Stimulated activated CD8-positive, alpha-beta memory T cell treated with anti-CD3 and anti-CD28 coated beads, Interleukin-7, amount 100 ng/mL, for 24 hours (primary cell): Measurements from ENCODE around the gene CHIA.
"Not testable (repeated sequence)": the region's sequence is repeated elsewhere in the genome, so short reads cannot be mapped to it uniquely, and the experiment has no call there.

Experiments
- DNase-seq: peaks from one replicate; pipeline ENCODE4 v3.0.0-alpha.2; 2020; ENCODE audit warnings: low read depth

CHIA gene

GRCh38 chr1:111285879-111286278, 4.8 kb upstream of the CHIA start:
- DNase-seq = no peak

- no peak for DNase-seq
These were observed 3.7 kb upstream of the CHIA start for GRCh38 chr1:111286912-111287311.

GRCh38 chr1:111289371-111289770, 1.3 kb upstream of the CHIA start:
- no peak for DNase-seq

- no peak for DNase-seq
These were observed 547 bp upstream of the CHIA start for GRCh38 chr1:111290104-111290503.

- DNase-seq = no peak
These were observed 3.7 kb downstream of the CHIA start for GRCh38 chr1:111294390-111294789.

GRCh38 chr1:111302374-111302773, 11.7 kb downstream of the CHIA start:
- no peak for DNase-seq

DNA sequence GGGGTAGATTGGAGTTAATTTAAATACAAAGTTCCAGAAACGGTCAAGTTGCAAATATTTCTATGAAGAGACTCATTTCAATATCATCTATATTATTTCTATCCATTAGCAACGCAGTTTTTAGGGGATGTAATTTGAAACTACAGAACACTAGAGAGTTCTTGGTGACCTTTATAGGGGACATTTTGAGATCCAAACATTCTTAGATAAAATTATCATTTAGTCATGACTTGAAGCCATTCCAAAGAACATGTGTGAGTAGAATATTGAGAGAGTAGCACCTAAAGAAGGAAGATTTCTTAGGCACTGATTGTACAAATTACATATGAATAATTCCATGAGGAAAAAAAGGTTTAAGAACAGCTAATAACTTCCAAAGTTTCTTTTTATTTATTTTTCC, 19.0 kb downstream of the CHIA start:
- DNase-seq = no peak

DNA sequence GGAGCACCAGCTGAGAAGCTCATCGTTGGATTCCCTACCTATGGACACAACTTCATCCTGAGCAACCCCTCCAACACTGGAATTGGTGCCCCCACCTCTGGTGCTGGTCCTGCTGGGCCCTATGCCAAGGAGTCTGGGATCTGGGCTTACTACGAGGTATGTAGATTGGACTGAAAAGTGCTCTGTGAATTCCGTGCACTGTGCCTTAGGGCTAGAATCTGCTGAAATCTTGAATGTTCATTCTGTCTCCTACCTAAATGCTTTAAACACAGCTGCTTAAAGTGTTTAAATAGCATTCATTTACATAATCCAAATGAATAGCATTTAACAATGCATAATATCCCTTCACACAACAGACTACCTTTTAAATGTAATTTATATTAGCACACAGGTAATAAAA, 27.9 kb downstream of the CHIA start:
- DNase-seq = no peak

DNA sequence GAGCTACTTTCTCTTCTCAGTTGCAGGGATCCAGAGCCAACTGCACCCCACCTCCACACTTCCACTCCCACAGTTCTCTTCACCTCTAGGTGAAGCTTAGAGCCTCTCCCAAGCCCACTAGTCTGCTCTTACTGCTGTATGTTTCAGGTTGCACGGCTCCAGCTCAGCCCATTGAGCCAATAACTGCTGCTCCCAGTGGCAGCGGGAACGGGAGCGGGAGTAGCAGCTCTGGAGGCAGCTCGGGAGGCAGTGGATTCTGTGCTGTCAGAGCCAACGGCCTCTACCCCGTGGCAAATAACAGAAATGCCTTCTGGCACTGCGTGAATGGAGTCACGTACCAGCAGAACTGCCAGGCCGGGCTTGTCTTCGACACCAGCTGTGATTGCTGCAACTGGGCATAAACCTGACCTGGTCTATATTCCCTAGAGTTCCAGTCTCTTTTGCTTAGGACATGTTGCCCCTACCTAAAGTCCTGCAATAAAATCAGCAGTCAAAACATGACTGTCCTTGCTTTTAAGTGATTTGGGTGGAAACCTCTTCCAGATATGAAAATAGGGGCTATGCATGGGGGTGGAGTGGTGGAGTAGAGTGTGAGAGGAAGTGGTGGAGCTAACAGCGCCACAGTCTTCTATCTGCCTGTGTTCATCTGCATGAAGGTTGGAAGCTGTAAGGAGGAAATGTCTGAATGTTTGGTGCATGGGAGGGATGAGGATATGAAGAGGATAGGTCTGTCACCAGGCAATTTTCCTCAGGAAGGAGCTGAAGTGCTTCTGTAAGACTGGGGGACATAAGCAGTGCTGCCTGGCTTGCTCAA, 29.6 kb downstream of the CHIA start:
- DNase-seq = no peak

DNA sequence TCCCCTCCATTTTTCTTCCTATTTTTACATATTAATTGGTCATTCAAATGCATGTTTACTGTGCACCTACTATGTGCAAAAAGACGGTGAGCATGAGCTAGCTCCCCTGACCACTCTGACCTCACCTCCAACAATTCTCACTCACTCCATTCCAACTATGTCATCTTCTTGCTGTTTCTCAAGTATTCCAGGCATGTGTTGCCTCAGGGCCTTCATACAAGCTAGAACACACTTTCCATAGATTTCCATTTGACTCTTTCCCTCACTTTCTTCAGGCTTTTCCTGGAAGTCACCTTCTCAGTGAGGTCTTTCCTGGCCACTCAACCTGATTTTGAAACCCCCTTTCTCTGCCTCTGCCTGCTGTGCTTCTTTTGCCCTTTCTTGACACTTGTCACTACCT, 32.6 kb downstream of the CHIA start:
- DNase-seq = no peak

DNA sequence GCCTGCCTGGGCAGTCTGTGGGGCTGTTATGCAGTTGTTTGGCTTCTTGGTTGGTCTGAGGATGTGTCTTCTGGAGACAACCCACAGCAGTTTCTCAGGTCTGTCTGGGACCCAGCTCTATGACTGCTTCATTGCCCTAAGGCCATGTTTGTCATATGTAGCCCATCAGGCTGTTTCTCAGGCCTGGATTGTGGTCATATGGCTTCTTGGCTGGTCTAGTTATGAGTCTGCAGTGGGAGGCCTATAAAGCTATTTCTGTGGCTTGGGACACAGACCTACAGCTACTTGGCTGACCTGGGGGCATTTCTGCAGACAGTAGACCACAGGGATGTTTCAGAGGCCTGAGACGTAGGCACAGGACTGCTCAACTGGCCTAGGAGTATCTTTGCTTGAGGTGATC, 41.5 kb downstream of the CHIA start:
- no peak for DNase-seq

DNA sequence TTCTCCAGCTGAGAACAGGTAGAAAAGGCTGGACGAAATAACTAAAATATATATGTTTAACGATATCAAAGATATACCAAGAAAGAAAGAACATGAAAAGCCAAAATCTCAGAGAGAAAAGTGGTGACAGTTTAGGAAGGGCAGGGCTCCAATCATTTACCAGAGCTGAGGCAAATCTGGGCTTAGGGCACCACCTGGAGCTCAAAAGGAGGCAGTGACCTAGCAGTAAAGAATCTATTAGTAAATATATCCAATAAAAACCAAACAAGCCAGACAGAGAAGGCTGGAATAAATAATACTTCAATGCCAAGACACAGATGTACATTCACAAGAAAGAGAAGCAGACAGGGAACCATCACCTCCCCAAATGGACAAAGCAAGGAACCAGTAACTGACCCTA, 43.5 kb downstream of the CHIA start:
- no peak for DNase-seq

- DNase-seq = not testable (repeated sequence)
These were observed 44.7 kb downstream of the CHIA start for GRCh38 chr1:111335214-111335877.

- not testable (repeated sequence) for DNase-seq
These were observed 48.2 kb downstream of the CHIA start for GRCh38 chr1:111338849-111339248.

GRCh38 chr1:111346089-111346885, 55.6 kb downstream of the CHIA start:
- peak; percentile 60 for DNase-seq

GRCh38 chr1:111347026-111347425, 56.4 kb downstream of the CHIA start:
- no peak for DNase-seq

- DNase-seq = no peak
These were observed 61.0 kb downstream of the CHIA start for GRCh38 chr1:111351700-111352099.

- no peak for DNase-seq
These were observed 63.9 kb downstream of the CHIA start for GRCh38 chr1:111354584-111354983.

DNA sequence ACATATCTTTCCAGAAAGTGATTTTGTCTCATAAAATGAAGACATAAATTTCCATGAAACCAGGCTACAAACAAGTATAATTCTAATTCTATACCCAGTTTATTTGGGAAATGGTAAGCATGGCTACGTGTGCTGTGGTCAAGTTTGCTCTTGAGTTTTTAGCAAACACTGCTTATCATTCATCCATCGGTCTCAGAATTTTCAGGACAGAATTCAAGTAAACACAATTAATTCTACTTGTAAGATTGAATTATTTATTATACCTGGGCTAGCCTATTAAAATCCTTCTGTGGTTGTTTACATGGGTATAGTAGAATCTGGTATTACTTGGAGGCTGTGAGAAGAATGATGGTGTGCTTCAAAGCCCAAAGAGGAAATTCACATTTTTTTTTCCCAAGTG, 68.3 kb downstream of the CHIA start:
- no peak for DNase-seq

DNA sequence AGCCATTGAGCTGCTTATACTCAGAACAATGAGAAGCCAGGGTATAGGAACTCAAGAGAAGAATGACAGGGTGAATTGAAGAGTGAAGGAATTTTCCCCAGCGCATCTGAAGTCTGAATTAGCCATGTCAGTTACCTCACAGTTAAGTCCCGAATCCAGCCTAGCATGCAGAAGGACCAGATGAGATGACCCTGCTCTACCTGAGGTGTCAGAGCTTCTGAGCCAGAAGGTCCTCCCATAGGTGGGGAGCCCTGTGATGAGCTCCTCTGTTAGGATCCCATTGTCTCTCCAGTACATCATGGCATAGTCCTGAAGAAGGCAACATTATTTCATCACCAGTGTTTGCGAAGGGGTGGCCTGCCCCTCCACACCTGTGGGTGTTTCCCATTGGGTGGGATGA, 68.7 kb downstream of the CHIA start:
- no peak for DNase-seq

DNA sequence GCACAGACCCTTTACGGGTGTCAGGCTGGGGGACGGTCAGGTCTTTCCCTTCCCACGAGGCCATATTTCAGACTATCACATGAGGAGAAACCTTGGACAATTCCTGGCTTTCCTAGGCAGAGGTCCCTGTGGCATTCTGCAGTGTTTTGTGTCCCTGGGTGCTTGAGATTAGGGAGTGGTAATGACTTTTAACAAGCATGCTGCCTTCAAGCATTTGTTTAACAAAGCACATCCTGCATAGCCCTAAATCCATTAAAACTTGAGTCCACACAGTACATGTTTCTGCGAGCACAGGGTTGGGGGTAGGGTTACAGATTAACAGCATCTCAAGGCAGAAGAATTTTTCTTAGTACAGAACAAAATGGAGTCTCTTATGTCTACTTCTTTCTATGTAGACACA, 69.6 kb downstream of the CHIA start:
- DNase-seq = not testable (repeated sequence)

GRCh38 chr1:111361761-111362160, 71.1 kb downstream of the CHIA start:
- no peak for DNase-seq

DNA sequence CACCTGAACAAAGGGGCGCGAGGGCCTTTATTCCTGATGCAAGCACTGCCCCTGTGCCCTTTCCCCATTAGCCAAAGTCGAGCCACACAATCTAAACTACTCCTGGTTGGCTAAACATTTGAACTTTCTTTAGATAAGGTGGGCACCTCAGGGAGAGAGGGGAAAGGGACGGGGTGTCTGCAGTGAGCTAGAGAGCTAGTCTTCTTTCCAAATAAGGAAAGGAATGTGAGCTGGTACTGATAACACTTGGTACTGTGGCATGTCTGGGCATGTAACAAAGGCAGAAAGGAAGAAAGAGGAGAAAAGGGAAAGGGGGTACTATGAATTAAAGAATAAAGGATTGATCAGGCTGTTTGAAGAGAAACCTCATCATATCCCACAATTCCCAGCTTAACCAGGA, 74.0 kb downstream of the CHIA start:
- no peak for DNase-seq
